ENCODE measurements around the gene GARIN5A.
"Not testable (repeated sequence)": the region's sequence is repeated elsewhere in the genome, so short reads cannot be mapped to it uniquely, and the experiment has no call there.

Gene GARIN5A

DNA sequence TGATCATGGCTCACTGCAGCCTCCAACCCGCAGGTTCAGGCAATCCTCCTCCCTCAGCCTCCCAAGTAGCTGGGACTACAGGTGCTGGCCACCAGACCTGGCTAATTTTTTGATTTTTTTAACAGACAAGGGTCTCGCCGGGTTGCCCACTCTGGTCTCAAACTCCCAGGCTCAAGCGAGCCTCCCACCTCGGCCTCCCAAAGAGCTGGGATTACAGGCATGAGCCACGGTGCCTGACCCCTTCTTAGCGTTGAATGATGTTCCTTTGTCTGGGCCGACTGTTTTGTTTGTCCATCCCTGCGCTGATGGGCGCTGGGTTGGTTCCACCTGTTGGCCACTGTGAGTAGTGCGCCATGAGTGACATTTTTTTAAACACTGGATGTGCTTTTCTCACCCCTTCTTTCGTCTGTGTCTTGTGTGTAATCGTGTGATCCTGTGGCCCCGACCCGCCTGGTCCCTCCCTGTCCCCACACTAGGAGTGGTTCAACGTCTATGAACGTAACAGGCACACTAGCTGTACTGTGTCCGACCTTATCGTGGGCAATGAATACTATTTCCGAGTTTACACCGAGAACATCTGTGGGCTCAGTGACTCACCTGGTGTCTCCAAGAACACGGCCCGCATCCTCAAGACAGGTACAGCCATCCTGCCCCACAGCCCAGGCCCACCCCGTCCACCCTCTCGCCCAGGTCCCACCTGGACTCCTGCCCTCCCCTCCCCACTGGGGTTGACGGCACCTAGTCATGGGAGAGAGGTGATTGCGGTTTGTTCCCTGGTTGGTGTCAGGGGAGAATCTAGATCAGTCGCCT is 15.4 kb downstream of the GARIN5A start:
- peak; percentile 65 for DNase-seq

DNA sequence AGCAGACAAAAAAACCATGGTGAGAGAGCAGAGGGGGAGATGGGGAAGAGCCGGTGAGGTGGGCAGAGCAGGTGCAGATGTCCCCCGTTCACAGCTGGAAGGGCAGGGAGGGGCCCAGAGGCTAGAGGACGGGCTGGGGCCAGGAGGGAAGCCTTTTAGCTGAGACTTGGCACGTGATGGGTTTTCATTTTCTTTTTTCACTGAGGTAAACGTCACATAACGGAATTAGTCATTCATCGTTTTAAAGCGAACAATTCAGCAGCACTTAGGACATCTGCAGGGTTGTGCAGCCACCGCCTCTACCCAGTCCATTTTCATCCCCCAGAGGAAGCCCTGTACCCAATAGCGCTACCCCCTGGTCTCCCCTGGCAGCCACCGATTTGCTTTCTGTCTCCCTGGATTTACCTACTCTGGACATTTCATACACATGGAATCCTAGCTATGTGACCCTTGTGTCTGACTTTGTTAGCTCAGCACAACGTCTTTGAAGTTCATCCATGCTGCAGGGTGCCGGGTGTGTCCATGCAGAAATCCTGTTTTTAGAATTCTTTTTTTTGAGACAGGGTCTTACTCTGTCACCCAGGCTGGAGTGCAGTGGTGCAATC is 16.4 kb downstream of the GARIN5A start:
- DNase-seq, result peak; percentile 46

DNA sequence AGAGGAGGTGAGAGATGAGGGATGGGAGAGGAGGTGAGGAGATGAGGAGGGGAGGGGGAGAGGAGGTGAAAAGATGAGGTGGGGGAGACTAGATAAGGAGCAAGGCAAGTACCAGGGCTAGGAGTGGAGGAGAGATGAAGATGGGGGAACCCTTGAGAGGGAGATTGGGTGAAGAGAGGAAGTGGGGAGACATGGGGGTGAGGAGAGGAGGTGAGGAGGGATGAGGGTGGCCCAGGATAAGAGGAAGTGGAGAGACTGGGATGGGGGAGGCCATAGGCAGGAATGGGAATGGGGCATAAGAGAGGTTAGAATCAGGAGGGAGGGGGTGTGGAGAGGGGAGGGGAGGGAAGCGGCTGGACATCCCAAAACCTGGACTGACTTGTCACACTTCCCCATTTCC is 17.0 kb downstream of the GARIN5A start:
- DNase-seq, result no peak

DNA sequence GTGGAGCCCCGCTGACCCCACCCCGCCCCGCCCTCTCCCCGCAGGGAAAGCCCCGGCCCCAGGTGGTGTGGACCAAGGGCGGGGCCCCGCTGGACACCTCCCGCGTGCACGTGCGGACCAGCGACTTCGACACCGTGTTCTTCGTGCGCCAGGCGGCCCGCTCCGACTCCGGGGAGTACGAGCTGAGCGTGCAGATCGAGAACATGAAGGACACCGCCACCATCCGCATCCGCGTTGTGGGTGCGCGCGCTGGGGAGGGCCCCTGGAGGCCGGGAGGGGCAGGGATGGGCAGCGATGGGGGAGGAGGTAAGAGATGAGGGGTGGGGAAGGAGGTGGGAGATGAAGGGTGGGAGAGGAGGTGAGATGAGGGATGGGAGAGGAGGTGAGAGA is 17.6 kb downstream of the GARIN5A start:
- no peak for DNase-seq

DNA sequence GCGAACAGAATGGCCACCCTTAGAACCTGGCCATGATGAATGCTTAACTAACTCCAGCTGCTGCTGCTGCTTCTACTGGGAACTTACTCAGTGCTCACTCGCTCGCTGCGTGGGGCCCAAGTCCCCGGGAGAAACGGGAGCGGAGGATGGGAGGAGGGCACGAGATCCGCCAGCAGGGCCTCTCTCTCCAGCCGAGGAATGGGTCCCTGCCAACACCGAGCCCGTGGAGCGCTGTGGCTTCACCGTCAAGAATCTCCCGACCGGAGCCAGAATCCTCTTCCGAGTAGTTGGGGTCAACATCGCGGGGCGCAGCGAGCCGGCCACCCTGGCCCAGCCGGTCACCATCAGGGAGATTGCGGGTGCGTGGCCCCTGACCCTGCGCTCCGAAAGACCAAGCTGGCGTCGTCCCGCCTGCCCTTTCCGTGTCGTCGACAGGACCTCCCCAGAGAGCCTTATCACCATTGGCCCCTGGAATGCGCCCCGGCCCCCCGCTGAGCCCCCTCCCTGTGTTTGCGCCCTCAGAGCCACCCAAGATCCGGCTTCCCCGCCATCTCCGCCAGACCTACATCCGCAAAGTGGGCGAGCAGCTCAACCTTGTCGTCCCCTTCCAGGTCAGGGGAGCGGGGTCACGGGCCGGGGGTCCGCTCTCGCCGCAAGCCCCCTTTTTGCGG is 18.1 kb downstream of the GARIN5A start:
- no peak for DNase-seq

DNA sequence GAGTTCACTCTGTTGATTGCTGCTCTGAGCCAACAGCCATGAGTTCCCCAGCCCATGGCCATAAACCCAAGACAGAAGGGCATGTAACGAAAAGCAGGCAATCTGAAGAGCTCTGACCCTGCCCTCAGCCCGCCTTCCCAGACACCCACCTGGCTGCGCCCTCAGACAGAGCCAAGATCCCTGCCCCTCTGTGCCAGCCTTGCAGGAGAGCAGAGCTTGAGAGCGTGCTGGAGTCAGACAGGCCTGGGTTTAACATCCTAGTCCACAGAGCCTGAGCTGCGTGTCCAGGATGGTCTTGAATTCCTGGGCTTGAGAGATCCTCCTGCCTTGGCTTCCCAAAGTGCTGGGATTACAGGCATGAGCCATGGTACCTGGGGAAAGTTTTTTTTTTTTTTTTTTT is 19.3 kb downstream of the GARIN5A start:
- DNase-seq, result no peak

DNA sequence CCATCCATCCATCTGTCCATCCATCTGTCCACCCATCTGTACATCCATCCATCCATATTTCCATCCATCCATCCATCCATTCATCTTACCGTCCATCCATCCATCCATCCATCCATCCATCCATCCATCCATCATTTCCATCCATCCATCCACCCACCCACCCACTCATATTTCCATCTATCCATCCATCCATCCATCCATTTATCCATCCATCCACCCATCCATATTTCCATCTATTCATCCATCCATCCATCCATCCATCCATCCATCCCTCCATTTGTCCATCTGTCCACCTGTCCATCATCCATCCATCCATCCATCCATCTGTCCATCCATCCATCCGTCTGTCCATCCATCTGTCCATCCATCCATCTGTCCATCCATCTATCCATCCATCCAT is 20.7 kb downstream of the GARIN5A start:
- DNase-seq, result no peak

DNA sequence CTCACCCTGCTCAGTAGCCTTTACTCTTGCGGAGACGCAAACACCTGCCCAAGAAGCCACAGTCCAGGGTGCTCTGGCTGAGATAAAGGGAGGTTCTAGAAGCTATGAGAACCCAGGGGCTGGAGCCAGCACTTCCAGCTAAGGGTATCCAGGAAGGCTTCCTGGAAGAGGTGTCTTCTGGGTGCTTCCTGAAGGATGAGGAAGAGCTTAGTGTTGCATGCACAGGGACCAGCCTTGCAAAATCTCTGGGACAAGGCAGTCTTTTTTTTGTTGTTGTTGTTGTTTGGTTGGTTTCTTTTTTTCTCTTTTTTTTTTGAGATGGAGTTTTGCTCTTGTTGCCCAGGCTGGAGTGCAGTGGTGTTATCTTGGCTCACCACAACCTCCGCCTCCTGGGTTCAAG is 23.4 kb downstream of the GARIN5A start:
- no peak for DNase-seq

DNA sequence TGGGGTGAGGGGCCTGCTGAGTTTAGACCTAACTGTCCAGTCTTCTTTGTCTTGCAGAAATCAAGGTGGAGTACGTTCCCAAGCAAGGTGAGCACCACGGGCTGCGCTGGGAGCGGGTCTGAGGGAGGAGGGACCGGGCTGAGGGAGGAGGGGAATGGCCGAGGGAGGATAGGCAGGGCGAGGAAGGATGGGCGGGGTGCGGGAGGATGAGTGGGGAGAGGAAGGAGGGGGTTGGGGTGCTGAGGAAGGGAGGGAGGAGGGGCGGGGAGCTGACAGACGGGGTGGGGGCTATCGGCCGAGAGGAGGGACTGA is 25.5 kb downstream of the GARIN5A start:
- no peak for DNase-seq

DNA sequence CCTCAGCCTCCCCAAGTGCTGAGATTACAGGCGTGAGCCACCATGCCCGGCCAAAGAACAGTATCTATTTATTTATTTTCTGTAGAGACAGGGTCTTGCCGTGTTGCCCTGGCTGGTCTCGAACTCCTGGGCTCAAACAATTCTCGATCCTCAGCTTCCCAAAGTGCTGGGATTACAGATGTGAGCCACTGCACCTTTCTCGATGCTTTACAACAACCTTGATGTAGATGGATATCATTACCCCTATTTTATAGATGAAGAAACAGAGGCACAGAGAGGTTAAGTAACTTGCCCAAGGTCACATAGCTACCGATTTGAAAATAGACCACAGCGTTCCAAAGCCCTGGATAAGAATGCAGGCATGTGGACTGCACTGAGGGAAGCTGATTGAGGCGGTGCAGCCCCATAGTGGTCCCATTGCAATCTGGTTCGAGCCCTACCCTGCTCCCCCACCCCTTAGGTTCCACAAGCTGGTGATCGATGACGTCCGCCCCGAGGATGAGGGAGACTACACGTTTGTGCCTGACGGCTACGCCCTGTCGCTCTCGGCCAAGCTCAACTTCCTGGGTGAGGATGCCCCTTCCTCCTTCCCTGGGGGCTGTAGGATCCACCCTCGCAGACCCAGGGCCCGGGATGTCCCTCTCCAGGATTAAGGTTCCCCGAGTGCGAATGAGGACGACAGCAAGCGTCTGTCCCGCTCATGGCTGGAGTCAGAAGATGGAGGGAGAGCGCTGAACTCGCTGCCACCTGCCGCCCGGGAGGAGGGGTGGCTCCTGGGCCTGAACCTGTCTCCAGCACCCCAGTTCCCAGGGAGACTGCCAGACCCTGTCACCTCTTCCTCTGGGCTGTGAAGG is 26.1 kb downstream of the GARIN5A start:
- no peak for DNase-seq

DNA sequence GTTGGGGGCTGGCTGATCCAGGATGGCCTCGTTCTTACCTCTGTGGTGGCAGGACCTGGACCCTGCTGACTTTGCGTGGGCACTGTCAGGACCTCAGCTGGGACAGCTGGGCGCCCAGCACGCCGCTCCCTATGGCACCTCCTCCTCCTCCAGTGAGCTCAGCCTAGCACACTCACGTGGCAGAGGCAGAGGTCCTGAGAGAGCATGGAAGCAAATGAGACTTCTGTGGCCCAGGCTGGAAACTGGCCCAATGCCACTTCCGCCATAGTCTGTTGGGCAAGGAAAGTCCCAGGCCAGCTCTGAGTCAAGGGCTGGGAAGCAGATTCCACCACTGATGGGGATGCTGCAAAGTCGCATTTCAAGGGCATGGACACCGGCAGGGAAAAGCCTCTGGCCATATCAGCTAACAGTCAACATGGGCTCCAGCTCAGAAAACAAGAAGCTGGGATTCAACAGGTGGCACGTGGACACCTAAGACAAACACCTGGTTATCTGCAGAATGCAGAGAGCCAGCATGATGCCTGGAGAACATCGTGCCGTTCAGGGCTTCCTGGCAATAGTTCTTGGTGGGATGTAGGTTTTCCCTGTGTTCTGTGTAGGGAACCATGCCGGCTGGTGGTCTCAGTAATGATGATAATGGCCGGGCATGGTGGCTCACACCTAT is 27.3 kb downstream of the GARIN5A start:
- no peak for DNase-seq

DNA sequence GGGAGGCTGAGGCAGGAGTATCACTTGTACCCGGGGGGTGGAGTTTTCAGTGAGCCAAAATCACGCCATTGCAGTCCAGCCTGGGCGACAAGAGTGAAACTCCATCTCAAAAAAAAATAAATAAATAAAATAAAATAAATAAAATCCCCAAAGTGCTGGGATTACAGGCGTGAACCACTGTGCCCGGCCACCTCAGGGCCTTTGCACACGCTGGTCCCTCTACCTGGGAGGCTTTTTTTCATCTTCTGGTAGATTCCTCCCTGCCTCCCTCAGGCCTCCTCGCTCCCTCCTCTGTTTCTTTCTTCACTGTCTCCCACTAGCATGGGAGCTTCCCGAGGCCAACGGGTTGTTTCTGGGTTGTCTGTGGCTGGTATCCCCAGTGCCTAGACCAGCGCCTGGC is 28.9 kb downstream of the GARIN5A start:
- DNase-seq, result no peak

DNA sequence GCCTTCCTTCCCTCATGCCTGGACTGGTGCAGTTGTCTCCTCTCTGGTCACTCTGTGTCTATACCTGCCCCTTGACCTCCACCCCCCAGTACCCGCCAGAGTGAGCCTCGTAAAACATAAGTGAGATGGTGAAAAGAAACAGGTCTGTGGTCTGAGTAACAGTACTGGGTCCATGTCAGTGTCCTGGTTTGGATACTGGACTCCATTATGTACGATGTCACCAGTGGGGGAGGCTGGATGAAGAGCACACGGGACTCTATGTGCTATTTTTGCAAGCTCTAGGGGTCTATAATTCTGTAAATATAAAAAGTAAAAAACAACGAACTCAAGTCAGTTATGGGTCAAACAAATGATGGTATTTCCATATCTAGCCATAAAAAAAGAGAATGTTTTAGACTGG is 29.6 kb downstream of the GARIN5A start:
- DNase-seq, result no peak

DNA sequence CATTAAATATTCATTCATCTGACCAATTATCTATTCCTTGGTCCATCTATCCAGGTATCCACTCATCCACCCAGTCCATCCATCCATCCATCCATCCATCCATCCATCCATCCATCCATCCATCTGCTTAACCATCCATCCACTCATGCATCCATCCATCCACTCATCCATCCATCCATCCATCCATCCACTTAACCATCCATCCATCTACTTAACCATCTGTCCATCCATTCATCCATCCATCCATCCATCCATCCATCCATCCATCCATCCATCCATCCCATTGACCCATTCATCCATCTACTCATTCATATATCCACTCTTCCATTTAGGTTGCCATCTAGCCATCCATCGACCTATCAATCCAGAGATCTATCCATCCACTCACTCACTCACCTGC is 32.6 kb downstream of the GARIN5A start:
- DNase-seq, result no peak

DNA sequence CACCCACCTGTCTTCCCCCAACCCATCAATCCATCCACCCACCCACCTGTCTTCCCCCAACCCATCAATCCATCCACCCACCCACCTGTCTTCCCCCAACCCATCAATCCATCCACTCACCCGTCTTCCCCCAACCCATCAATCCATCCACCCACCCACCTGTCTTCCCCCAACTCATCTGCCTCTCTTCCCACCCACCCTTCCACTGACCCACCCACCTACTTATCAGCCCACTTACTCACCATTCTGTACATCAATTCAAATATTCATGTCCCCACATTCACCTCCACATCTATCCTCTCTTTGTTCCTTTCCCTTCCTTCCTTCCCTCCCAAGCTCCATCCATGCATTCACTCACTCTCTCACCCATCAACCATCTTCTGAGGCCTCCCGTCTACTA is 37.5 kb downstream of the GARIN5A start:
- not testable (repeated sequence) for DNase-seq

DNA sequence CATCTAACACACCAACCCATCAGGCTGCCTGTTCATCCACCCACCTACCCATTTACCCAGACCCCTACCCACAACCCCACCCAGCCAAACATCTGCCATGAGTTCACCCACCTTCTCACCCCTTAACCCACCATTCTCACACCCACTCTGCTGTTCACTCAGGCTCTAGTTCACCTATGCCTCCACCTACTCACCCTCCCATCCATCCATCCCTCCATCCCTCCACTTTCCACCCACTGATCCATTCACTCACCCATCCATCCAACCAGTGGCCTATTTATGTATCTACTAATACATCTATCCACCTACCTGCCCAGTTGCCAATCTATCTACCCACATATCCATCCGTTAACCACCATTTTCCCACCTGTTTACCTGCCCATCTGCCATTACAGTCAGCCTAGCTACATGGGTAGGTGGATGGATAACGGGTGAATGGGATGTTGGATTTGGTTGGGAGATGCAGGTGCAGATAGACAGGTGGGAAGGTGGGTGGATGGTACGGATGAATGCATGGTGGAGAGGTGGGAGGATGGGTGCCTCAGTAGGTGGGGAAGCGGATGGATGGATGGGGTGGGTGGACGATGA is 38.7 kb downstream of the GARIN5A start:
- no peak for DNase-seq

DNA sequence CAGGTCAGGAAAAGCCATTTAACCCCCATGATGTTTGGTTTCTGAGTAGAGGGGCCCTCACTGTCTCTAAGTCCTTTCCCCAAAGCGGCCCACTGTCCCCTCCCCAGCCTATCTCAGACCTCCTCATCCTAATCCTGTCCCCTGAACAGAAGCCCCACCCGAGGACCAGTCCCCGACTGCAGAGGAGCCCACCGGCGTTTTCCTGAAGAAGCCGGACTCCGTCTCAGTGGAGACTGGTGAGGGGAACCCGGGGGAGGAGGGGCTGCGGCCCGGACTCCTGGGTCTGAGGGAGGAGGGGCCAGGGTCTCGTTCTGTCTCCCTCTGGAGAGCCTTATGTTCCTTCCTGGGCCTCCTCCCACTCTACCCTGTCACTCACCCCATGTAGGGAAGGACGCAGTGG is 41.0 kb downstream of the GARIN5A start:
- no peak for DNase-seq

DNA sequence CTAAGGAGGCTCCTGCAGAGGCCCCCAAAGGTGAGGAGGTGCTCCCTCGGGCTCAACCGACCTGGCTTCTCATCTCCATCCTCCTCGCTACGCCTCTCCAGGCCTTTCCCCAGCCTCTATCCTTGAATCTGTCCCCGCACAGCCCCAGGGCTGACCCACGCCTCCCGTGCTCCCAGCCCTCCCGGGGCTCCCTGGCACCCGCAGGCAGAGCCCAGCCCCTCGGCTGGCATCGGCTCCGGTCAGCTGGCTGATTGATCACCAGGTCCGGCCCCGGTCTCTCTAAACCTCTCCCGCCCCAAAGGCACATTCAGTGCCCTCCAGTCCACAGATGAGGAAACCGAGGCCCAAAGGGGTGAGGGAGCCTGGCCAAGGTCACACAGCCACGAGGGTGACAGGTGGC is 41.4 kb downstream of the GARIN5A start:
- DNase-seq, result no peak

DNA sequence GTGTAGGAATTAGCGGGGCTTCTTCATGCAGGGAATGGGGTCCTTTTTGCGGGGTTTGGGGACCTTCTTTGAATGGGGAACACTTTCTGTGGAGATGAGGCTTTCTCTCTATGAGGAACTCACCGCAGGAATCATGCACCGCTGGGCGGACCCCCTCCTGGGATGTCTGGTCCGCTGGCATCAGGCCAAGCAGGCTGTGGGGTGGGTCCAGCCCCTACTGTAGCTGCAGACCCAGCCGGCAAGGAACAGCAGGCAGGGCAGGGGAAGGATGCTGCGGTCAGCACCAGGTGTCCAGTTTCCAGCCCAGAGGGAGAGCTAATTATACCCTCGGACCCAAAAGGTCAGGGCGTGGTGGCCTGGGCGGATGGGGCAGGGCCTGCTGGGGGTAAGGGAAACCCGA is 42.1 kb downstream of the GARIN5A start:
- DNase-seq, result peak; percentile 37

DNA sequence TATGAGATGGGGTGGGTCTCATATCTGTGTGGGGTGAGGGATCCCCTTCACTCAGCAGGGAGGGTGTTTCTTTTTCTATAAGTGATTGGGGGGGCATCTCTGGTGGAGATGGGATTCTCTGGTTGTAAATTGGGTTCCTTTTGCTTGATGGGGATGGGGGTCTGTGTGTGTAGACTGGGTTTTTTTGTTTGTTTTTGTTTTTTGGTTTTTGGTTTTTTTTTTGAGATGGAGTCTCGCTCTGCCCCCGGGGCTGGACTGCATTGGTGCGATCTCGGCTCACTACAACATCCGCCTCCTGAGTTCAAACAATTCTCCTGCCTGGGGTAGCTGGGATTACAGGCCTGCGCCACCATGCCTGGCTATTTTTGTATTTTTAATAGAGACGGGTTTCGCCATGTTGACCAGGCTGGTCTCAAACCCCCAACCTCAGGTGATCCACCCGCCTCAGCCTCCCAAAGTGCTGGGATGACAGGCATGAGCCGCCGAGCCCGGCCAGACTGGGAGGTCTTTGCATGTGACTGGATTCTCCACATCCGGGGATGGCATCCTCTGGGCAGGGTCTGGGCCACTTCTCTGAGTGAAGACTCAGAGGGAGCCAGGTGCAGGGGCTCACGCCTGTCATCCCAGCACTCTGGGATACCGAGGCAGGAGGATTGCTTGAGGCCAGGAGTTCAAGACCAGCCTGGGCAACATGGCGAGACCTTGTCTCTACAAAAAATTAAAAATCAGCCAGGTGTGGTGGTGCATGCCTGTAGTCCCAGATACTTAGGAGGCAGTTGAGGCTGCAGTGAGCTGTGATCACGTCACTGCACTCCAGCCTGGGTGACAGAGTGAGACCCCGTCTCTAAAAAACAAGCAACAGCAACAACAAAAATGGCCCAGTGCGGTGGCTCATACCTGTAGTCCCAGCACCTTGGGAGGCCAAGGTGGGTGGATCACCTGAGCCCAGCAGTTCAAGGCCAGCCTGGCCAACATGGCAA is 43.2 kb downstream of the GARIN5A start:
- no peak for DNase-seq

Data from CD4-positive, alpha-beta T cell treated with Interferon gamma for 1 hour (primary cell).